HepG2 (cell line): Measurements from ENCODE around the gene ZNF101. TPM values are rescaled to one million over a fixed set of nuclear protein-coding genes. Genes with fewer than 3 reads are reported as not detected.
A peak's percentile ranks its signal among the peaks of the same experiment; 100 is the strongest.

Source experiments
- AGO2 ChIP-seq: fragments of 200-400 bp; formaldehyde crosslinking; optimal IDR thresholded peaks from 2 replicates; pipeline ENCODE3; 2017; ENCODE audit warnings: mild to moderate bottlenecking, low read depth, low read length, moderate library complexity
- CENPX ChIP-seq: sonication (generic); formaldehyde crosslinking; IDR thresholded peaks from 2 replicates; pipeline ENCODE4 v1.9.0; 2021; ENCODE audit warnings: mild to moderate bottlenecking, missing genetic modification reagents, moderate library complexity
- DNMT3B ChIP-seq: conservative IDR thresholded peaks from 2 replicates; pipeline ENCODE4 v1.6.1; 2016; ENCODE audit warnings: missing biosample characterization, control low read depth
- EP300 ChIP-seq, 3 experiments: sonication (generic) in 1 of 3; formaldehyde crosslinking in 1 of 3; IDR thresholded peaks; 2 replicates each; pipeline versions ENCODE4 v1.5.1 to v1.6.1; 2011 to 2020; ENCODE audit warnings: low read depth in 2 of 3, low read length in 2 of 3, borderline replicate concordance in 1 of 3, improper control_type of control experiment in 1 of 3, mild to moderate bottlenecking in 1 of 3, missing genetic modification reagents in 1 of 3, moderate library complexity in 1 of 3
- FOXJ3 ChIP-seq: sonication (generic); formaldehyde crosslinking; IDR thresholded peaks from 2 replicates; pipeline ENCODE4 v1.4.0; 2020; ENCODE audit warnings: missing genetic modification reagents, mild to moderate bottlenecking, borderline replicate concordance
- HOXA7 ChIP-seq: sonication (generic); formaldehyde crosslinking; IDR thresholded peaks from 2 replicates; pipeline ENCODE4 v1.8.1; 2022; ENCODE audit warnings: mild to moderate bottlenecking, missing genetic modification reagents, moderate library complexity
- KDM5A ChIP-seq: fragments of 200-600 bp; sonication (generic); IDR thresholded peaks from 2 replicates; pipeline ENCODE4 v1.7.0; 2018; ENCODE audit warnings: antibody characterized with exemption, mild to moderate bottlenecking, low read length, borderline replicate concordance
- MED13 ChIP-seq: sonication (generic); formaldehyde crosslinking; IDR thresholded peaks from 2 replicates; pipeline ENCODE4 v1.5.0; 2020; ENCODE audit warnings: missing genetic modification reagents
- MEIS2 ChIP-seq: sonication (generic); formaldehyde crosslinking; IDR thresholded peaks from 2 replicates; pipeline ENCODE4 v1.9.0; 2021; ENCODE audit warnings: mild to moderate bottlenecking, missing genetic modification reagents
- MIER2 ChIP-seq: IDR thresholded peaks from 2 replicates; pipeline ENCODE4 v1.6.1; 2016; ENCODE audit warnings: missing biosample characterization, missing genetic modification reagents
- NFIB ChIP-seq: sonication (generic); formaldehyde crosslinking; IDR thresholded peaks from 2 replicates; pipeline ENCODE4 v1.9.0; 2021; ENCODE audit warnings: missing genetic modification reagents, mild to moderate bottlenecking, borderline replicate concordance
- POLR2A ChIP-seq, 2 experiments: IDR thresholded peaks; 2 replicates each; pipeline ENCODE4 v1.6.1; 2011; ENCODE audit warnings: low read depth in 2 of 2, low read length in 2 of 2, mild to moderate bottlenecking in 1 of 2, moderate library complexity in 1 of 2; ENCODE audit not compliant: insufficient read depth in 1 of 2
- RBAK ChIP-seq: sonication (generic); formaldehyde crosslinking; IDR thresholded peaks from 2 replicates; pipeline ENCODE4 v1.5.1; 2020; ENCODE audit warnings: mild to moderate bottlenecking, missing genetic modification reagents
- SETDB1 ChIP-seq: sonication (generic); formaldehyde crosslinking; IDR thresholded peaks from 2 replicates; pipeline ENCODE4 v1.5.1; 2020; ENCODE audit warnings: missing genetic modification reagents, mild to moderate bottlenecking, borderline replicate concordance
- SIN3B ChIP-seq: fragments of 150-350 bp; IDR thresholded peaks from 2 replicates; pipeline ENCODE4 v1.6.1; 2014; ENCODE audit warnings: low read length
- SSRP1 ChIP-seq: IDR thresholded peaks from 2 replicates; pipeline ENCODE4 v1.6.1; 2016; ENCODE audit warnings: control low read depth
- ZNF20 ChIP-seq: sonication (generic); formaldehyde crosslinking; IDR thresholded peaks from 2 replicates; pipeline ENCODE4 v1.4.0; 2020; ENCODE audit warnings: mild to moderate bottlenecking, moderate library complexity, missing genetic modification reagents
- ZNF329 ChIP-seq: sonication (generic); formaldehyde crosslinking; IDR thresholded peaks from 2 replicates; pipeline ENCODE4 v1.9.0; 2021; ENCODE audit warnings: low read depth, mild to moderate bottlenecking, missing genetic modification reagents
- ZNF451 ChIP-seq: sonication (generic); formaldehyde crosslinking; IDR thresholded peaks from 2 replicates; pipeline ENCODE4 v1.5.0; 2020; ENCODE audit warnings: mild to moderate bottlenecking, missing genetic modification reagents
- ZNF576 ChIP-seq: sonication (generic); formaldehyde crosslinking; IDR thresholded peaks from 2 replicates; pipeline ENCODE4 v1.4.0; 2020; ENCODE audit warnings: mild to moderate bottlenecking, missing genetic modification reagents
- ZNF660 ChIP-seq: sonication (generic); formaldehyde crosslinking; IDR thresholded peaks from 2 replicates; pipeline ENCODE4 v1.5.1; 2020; ENCODE audit warnings: mild to moderate bottlenecking, low read depth, missing genetic modification reagents, borderline replicate concordance
- polyA plus RNA-seq, 8 experiments: library from polyadenylated mRNA; depleted of rRNA in 3 of 8; stranded (reverse) in 7 of 8; unstranded in 1 of 8; fragments of >200 nt; fragmentation: Illumina TruSeq in 4 of 8; extraction: Trizol in 4 of 8; gene quantifications; 2 replicates each; pipeline versions ENCODE4 v1.2.1 to v1.2.3, GENCODE V29; 2011 to 2016; ENCODE audit warnings: low read depth in 4 of 8, missing spikeins in 1 of 8, mixed read lengths in 1 of 8; ENCODE audit not compliant: insufficient read depth in 1 of 8
- total RNA-seq, 5 experiments: library from RNA; depleted of rRNA; stranded (reverse); fragments of >200 nt; fragmentation: Illumina TruSeq; extraction: Trizol; gene quantifications; 2 replicates each; pipeline ENCODE4 v1.2.3, GENCODE V29; 2016; ENCODE audit warnings: low read depth in 1 of 5
- TF ChIP-seq, protein P1 (sequence below): sonication (generic); formaldehyde crosslinking; conservative IDR thresholded peaks from 2 replicates; pipeline ENCODE4 v1.4.0; 2020; ENCODE audit warnings: missing genetic modification reagents
- TF ChIP-seq, protein P2 (sequence below): sonication (generic); formaldehyde crosslinking; IDR thresholded peaks from 2 replicates; pipeline ENCODE4 v1.4.0; 2020; ENCODE audit warnings: mild to moderate bottlenecking, missing genetic modification reagents
- TF ChIP-seq, protein P3 (sequence below): sonication (generic); formaldehyde crosslinking; conservative IDR thresholded peaks from 2 replicates; pipeline ENCODE4 v1.8.0; 2022; ENCODE audit warnings: missing genetic modification reagents

ZNF101 gene
- total and polyA plus RNA-seq, 2 of the 13 experiments (the other 11 are each of a cell fraction or from before 2014, with no cell fraction given), result 12.9 to 28.9 TPM

DNA sequence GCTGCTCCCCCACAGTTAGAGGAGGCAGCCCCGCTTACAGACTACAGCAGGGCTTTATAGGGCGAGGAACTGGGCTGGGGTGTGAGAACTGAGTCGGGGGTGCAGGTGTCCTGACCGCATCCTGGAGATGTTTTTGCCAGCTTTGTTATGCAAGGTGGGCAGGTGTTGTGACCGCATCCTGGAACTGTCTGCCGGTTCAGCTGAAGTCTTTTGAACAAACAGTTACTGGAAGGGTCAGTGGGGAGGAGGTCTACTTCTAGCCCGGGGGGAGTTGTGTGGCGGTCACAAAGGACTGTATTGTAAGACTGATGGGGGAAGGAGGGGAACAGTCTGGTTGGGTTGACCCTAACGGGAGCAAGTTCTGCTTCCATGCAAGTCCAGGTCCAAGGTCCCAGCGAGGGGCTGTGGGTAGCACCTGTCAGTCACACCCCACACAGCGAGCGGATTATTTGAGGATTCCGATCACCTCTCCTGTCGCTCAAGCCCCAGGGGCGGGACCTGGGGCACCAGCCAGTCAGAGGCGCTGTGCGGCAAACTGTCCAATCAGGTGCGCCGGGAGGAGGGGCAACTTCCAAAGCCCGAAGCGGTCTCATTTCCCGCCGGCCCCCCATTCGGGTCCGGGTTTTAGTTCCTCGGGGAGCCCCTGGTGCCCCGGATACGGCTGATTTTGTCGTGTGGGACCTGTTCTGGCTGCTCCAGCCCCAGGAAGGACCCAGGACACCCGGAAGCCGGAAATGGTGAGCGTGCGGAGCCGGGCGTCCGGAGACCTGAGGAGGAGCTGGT, at the start of gene ZNF101 (continued):
- no peak for TF ChIP-seq AGO2
- no peak; the same call in 1 of the 2 replicates for TF ChIP-seq SSRP1 (CRISPR knock-in tag)
- TF ChIP-seq ZNF660 (CRISPR knock-in tag), result no peak
- TF ChIP-seq SETDB1 (CRISPR knock-in tag), result no peak
- peak in 1 of 2 experiments; percentile 84; a peak in 2 of 4 replicates for TF ChIP-seq EP300 (IDR thresholded peaks at IDR 0.05; ENCODE audit: low read depth in 2 of 2, low read length in 2 of 2)
- TF ChIP-seq EP300 (CRISPR knock-in tag; IDR thresholded peaks at IDR 0.05; ENCODE audit: borderline replicate concordance), result peak; percentile 95
- TF ChIP-seq, protein P1, sequence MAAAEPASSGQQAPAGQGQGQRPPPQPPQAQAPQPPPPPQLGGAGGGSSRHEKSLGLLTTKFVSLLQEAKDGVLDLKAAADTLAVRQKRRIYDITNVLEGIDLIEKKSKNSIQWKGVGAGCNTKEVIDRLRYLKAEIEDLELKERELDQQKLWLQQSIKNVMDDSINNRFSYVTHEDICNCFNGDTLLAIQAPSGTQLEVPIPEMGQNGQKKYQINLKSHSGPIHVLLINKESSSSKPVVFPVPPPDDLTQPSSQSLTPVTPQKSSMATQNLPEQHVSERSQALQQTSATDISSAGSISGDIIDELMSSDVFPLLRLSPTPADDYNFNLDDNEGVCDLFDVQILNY (CRISPR knock-in tag), result peak; percentile 93
- TF ChIP-seq DNMT3B (CRISPR knock-in tag), result no peak
- TF ChIP-seq POLR2A (IDR thresholded peaks at IDR 0.05; ENCODE audit: insufficient read depth in 1 of 2, low read depth in 2 of 2, low read length in 2 of 2), result peak; percentile 70 to 72
- TF ChIP-seq RBAK (CRISPR knock-in tag), result no peak
- peak; percentile 32; the same call in 1 of the 2 replicates for TF ChIP-seq FOXJ3 (CRISPR knock-in tag)
- TF ChIP-seq HOXA7 (CRISPR knock-in tag), result no peak
- TF ChIP-seq ZNF329, result peak; percentile 54; the same call in 1 of the 2 replicates
- no peak for TF ChIP-seq SIN3B
- TF ChIP-seq NFIB (CRISPR knock-in tag), result no peak
- peak; percentile 25; the same call in 1 of the 2 replicates for TF ChIP-seq KDM5A
- peak; percentile 71 for TF ChIP-seq MED13 (CRISPR knock-in tag)
- peak; percentile 70; the same call in 1 of the 2 replicates for TF ChIP-seq ZNF20
- 0 out of 2 replicates have a peak, but pooled peaks have one; percentile 17 for TF ChIP-seq ZNF451 (CRISPR knock-in tag)
- TF ChIP-seq, protein P2, sequence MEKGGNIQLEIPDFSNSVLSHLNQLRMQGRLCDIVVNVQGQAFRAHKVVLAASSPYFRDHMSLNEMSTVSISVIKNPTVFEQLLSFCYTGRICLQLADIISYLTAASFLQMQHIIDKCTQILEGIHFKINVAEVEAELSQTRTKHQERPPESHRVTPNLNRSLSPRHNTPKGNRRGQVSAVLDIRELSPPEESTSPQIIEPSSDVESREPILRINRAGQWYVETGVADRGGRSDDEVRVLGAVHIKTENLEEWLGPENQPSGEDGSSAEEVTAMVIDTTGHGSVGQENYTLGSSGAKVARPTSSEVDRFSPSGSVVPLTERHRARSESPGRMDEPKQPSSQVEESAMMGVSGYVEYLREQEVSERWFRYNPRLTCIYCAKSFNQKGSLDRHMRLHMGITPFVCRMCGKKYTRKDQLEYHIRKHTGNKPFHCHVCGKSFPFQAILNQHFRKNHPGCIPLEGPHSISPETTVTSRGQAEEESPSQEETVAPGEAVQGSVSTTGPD (CRISPR knock-in tag), result no peak
- peak; percentile 98 for TF ChIP-seq MEIS2
- TF ChIP-seq, protein P3, sequence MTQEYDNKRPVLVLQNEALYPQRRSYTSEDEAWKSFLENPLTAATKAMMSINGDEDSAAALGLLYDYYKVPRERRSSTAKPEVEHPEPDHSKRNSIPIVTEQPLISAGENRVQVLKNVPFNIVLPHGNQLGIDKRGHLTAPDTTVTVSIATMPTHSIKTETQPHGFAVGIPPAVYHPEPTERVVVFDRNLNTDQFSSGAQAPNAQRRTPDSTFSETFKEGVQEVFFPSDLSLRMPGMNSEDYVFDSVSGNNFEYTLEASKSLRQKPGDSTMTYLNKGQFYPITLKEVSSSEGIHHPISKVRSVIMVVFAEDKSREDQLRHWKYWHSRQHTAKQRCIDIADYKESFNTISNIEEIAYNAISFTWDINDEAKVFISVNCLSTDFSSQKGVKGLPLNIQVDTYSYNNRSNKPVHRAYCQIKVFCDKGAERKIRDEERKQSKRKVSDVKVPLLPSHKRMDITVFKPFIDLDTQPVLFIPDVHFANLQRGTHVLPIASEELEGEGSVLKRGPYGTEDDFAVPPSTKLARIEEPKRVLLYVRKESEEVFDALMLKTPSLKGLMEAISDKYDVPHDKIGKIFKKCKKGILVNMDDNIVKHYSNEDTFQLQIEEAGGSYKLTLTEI (CRISPR knock-in tag), result no peak
- no peak; the same call in 1 of the 2 replicates for TF ChIP-seq MIER2 (CRISPR knock-in tag)
- no peak for TF ChIP-seq ZNF576
- no peak for TF ChIP-seq CENPX (CRISPR knock-in tag)
